Measurements from ENCODE around the gene TMEM30A.

The TMEM30A gene

GRCh38 chr6:75291331-75291730, 6.7 kb upstream of the TMEM30A start:
- DNase-seq = no peak

- no peak for DNase-seq
These were observed 5.7 kb upstream of the TMEM30A start for GRCh38 chr6:75290136-75290945.

GRCh38 chr6:75288023-75288422, 3.4 kb upstream of the TMEM30A start:
- DNase-seq = no peak

- DNase-seq = no peak
These were observed 2.8 kb upstream of the TMEM30A start for GRCh38 chr6:75287424-75287823.

- DNase-seq = no peak
These were observed 2.4 kb upstream of the TMEM30A start for GRCh38 chr6:75286955-75287354.

GRCh38 chr6:75285283-75285639, 669 bp upstream of the TMEM30A start:
- DNase-seq = no peak

- no peak for DNase-seq
These were observed 523 bp downstream of the TMEM30A start for GRCh38 chr6:75283907-75284631.

- DNase-seq = no peak
These were observed 1.9 kb downstream of the TMEM30A start for GRCh38 chr6:75282706-75283105.

GRCh38 chr6:75281653-75282052, 2.9 kb downstream of the TMEM30A start:
- DNase-seq = no peak

GRCh38 chr6:75280131-75280855, 4.3 kb downstream of the TMEM30A start:
- no peak for DNase-seq

- no peak for DNase-seq
These were observed 5.2 kb downstream of the TMEM30A start for GRCh38 chr6:75279418-75279817.

GRCh38 chr6:75278474-75279077, 6.0 kb downstream of the TMEM30A start:
- no peak for DNase-seq

- DNase-seq = no peak
These were observed 9.5 kb downstream of the TMEM30A start for GRCh38 chr6:75275067-75275466.

GRCh38 chr6:75273009-75273408, 11.6 kb downstream of the TMEM30A start:
- no peak for DNase-seq

GRCh38 chr6:75272145-75272840, 12.3 kb downstream of the TMEM30A start:
- no peak for DNase-seq

GRCh38 chr6:75268988-75269354, 15.6 kb downstream of the TMEM30A start:
- DNase-seq = no peak

GRCh38 chr6:75268121-75268987, 16.2 kb downstream of the TMEM30A start:
- DNase-seq = no peak

GRCh38 chr6:75267461-75267860, 17.1 kb downstream of the TMEM30A start:
- DNase-seq = no peak

- DNase-seq = no peak
These were observed 17.8 kb downstream of the TMEM30A start for GRCh38 chr6:75266716-75267291.

GRCh38 chr6:75263401-75263750, 21.2 kb downstream of the TMEM30A start:
- no peak for DNase-seq

GRCh38 chr6:75262716-75263400, 21.7 kb downstream of the TMEM30A start:
- no peak for DNase-seq
